NK-92 treated with Interleukin-12 subunit alpha and Interleukin-12 subunit beta, amount 100 ng/mL, for 24 hours (cell line): ENCODE data around the gene CRYM.

Experiments used
- DNase-seq: peaks from one replicate; lab custom pipeline; 2025; lab: John Stamatoyannopoulos, UW

The CRYM gene

GRCh38 chr16:21244518-21245215 is 33.4 kb downstream of the CRYM start:
- no peak for DNase-seq

- DNase-seq: no peak
Observed at GRCh38 chr16:21242756-21243155, 35.3 kb downstream of the CRYM start.

DNA sequence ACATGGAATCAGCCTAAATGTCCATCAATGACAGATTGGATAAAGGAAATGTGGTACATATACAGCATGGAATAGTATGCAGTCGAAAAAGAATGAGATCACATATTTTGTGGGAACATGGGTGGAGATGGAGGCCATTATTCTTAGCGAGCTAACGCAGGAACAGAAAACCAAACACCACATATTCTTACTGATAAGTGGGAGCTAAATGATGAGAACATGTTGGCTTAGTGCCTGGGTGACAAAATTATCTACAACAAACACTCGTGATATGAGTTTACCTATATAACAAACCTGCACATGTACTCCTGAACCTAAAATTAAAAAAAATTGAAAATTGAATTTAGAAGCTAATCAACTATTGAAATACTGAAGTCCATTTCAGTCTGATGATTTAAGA is 38.4 kb downstream of the CRYM start:
- no peak for DNase-seq

GRCh38 chr16:21236831-21237230 is 41.3 kb downstream of the CRYM start:
- no peak for DNase-seq

- no peak for DNase-seq
Observed at GRCh38 chr16:21235199-21235585, 42.9 kb downstream of the CRYM start.

GRCh38 chr16:21233521-21234150 is 44.5 kb downstream of the CRYM start, which contains the start of gene ANKS4B:
ANKS4B (plus strand) TSS chr16:21233699; CDS start chr16:21233738, 39 bp downstream.
- DNase-seq: no peak

GRCh38 chr16:21233045-21233520 is 45.0 kb downstream of the CRYM start:
- no peak for DNase-seq

DNA sequence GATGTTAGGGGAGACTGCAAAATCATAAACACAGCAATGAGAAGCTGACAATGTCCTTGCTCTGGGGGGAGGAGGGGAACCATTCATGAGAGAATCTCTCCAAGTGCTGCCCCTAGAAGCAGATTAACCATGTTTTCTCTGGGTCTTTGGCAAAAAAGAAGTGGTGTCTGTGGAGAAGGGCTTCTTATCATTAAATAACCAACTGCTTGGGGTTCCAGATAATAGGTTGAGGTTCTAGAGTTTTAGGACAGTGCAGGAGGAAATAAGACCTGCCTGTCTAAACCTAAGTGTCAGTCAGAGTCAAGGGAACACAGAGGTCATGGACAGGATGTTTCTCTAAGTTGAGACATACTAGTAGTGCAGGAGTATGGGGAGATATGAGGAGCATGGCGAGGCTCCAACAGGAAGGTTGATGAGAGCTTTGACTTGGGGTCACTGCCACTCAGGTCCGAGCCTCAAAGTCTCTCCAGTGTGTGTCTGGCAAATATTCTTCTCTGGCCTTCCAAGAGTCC is 49.7 kb downstream of the CRYM start:
- no peak for DNase-seq

DNA sequence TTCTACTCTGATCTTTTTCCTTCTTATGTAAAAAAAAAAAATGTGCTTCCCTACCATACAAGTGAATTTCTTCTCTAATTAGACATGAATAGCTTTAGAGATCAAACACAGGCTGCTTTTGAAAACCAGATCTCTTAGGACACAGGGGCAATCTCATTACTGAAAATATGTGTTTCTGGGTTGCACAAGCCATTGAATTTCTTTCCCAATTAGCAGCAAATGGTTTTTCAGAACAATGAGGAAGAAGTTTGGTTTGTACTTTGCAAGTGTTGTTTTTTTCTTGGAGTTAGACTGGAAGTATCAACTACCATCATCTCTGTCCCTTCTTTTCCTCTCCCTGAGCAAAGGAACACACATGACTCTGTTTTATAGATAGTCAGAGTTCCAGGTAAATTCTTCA is 50.2 kb downstream of the CRYM start:
- no peak for DNase-seq

DNA sequence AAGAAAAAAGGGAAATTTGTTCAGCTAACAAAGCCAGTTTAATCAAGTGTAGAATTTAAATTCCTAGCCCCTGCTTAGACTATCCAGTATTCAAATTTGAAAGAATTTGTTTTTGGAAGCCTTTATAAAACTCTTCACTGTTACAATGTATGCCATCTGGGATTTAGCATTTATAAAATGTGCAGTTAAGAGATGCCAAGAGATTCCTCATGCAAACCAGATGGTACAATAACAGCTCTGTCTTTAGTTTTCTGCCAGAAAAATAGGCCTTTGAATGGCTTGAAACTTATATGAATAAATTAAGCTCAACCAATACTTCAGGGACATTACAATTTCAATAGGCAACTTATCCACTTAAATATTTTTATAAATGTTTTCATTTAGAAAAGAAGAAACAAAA is 51.3 kb downstream of the CRYM start:
- DNase-seq: no peak

DNA sequence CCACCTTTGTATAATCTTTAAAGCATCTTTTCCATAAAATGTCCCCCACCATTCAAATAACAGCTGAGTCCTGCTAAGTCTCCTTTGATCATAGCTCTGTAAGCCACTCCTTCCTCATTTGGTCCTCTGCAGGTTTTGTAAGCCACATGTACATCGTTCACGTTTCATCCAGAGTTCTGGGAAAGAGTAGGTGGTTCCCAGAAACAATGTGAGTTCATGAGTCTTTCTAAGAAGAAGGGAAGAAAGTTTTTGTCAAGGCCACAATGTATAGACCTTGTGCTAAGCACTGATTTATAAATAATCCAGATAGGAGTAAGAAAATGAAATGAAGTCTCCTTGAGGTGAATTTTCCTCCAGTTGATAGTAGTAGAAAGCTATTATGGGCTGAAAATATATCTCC is 53.3 kb downstream of the CRYM start:
- DNase-seq: no peak

- no peak for DNase-seq
Observed at GRCh38 chr16:21223787-21224186, 54.3 kb downstream of the CRYM start.

GRCh38 chr16:21222495-21223337 is 55.4 kb downstream of the CRYM start:
- no peak for DNase-seq

GRCh38 chr16:21219551-21219950 is 58.5 kb downstream of the CRYM start:
- no peak for DNase-seq

GRCh38 chr16:21218153-21218552 is 59.9 kb downstream of the CRYM start:
- no peak for DNase-seq

DNA sequence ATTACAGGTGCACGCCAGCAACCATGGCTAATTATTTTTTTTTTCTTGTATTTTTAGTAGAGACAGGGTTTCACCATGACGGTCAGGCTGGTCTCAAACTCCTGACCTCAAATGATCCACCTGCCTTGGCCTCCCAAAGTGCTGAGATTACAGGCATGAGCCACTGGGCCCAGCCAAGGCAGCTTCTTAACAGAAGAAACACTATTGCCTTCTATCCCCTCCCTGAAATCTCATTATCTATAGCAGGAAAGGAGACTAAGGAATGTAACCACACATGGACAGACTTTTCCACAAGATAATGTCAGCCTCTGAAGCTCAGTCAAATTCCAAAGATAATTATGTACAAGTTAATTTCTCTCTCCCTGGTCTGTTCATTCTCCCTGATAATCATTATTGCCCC is 61.0 kb downstream of the CRYM start:
- no peak for DNase-seq

DNA sequence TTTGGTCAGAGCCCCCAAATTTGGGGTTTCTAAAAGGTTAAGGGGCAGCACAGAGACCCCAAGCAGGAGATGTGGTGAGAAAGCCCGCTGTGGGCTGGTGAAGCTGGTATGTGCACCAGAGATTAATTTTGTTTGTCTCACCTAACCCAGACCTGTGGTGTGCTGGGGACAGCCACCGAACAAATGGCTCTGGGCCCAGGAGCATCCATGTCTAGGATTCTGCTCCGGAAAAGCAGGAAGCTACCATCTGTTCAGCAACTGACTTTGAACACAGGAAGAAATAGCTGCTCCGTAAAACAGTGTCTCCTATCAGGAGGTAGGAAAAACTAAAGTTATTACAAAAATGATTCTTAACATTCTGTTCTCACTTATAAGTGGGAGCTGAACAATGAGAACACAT is 64.0 kb downstream of the CRYM start:
- DNase-seq: no peak

DNA sequence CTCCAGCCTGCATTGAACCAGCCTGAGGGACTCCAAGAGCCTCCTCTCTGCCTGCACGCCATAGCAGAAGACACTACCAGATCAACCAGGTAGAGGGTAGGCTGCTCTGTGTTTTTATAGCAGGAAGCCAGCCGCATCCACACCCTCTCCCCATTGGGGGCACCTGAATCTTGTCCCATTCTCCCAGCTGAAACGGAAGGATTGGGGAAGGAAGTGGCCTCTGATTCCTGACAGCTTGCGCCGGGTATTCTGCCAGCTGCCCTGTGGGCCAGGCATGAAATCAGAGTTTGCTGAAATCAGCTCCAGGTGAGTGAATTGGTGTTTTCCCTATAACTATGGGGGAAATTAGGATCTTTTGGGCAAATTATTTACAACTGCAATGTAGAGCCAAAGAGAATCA is 66.6 kb downstream of the CRYM start, which contains the start of gene ZP2:
ZP2 (minus strand) TSS at position 89 of the 400 bp plus-strand sequence; CDS start at position 62, 27 bp downstream.
- DNase-seq: no peak
